SK-N-SH (cell line): ENCODE measurements around the gene HECTD4.

ENCODE experiments used
- CHD2 ChIP-seq: fragments of 150-350 bp; IDR thresholded peaks from 2 replicates; pipeline ENCODE4 v1.6.1; 2018; ENCODE audit warnings: low read length; ENCODE audit not compliant: partially characterized antibody
- CTCF ChIP-seq: fragments of 200-600 bp; sonication (generic); IDR thresholded peaks from 2 replicates; pipeline ENCODE4 v1.6.1; 2017; ENCODE audit warnings: antibody characterized with exemption, mild to moderate bottlenecking, moderate library complexity
- EZH2phosphoT487 ChIP-seq: fragments of 200-600 bp; sonication (generic); IDR thresholded peaks from 2 replicates; pipeline ENCODE4 v1.6.1; 2017; ENCODE audit warnings: low read depth, mixed run types, mild to moderate bottlenecking, antibody characterized with exemption, moderate library complexity, borderline replicate concordance
- JUND ChIP-seq: IDR thresholded peaks from 2 replicates; pipeline ENCODE4 v1.4.0; 2012
- NFIC ChIP-seq: IDR thresholded peaks from 2 replicates; pipeline ENCODE4 v1.4.0; 2012; ENCODE audit warnings: borderline replicate concordance
- NRF1 ChIP-seq: IDR thresholded peaks from 2 replicates; pipeline ENCODE4 v1.6.1; 2012; ENCODE audit warnings: low read depth, mild to moderate bottlenecking, low read length
- POLR2AphosphoS5 ChIP-seq: IDR thresholded peaks from 2 replicates; pipeline ENCODE4 v1.6.1; 2012; ENCODE audit warnings: low read depth, low read length
- RAD21 ChIP-seq: IDR thresholded peaks from 2 replicates; pipeline ENCODE4 v1.6.1; 2012; ENCODE audit warnings: mild to moderate bottlenecking, low read length
- RCOR1 ChIP-seq: fragments of 150-350 bp; IDR thresholded peaks from 2 replicates; pipeline ENCODE4 v1.6.1; 2017; ENCODE audit warnings: antibody characterized with exemption, low read length
- RFX5 ChIP-seq: IDR thresholded peaks from 2 replicates; pipeline ENCODE4 v1.6.1; 2012; ENCODE audit warnings: mild to moderate bottlenecking, improper control_type of control experiment, low read length
- SIN3A ChIP-seq: IDR thresholded peaks from 2 replicates; pipeline ENCODE4 v1.6.1; 2012; ENCODE audit warnings: low read depth, mild to moderate bottlenecking, low read length, moderate library complexity, borderline replicate concordance
- TAF1 ChIP-seq: IDR thresholded peaks from 2 replicates; pipeline ENCODE4 v1.6.1; 2012; ENCODE audit warnings: low read depth, mild to moderate bottlenecking, low read length, moderate library complexity, borderline replicate concordance
- USF2 ChIP-seq: fragments of 150-350 bp; IDR thresholded peaks from 2 replicates; pipeline ENCODE4 v1.6.1; 2017; ENCODE audit warnings: antibody characterized with exemption, low read length, low read depth, borderline replicate concordance
- TF ChIP-seq, protein P1 (sequence below): IDR thresholded peaks from 2 replicates; pipeline ENCODE4 v1.4.0; 2012; ENCODE audit warnings: low read depth

GRCh38 chr12:112111931-112112330, 270.3 kb downstream of the HECTD4 start:
- TF ChIP-seq NFIC (no peak), CTCF (no peak), EZH2phosphoT487 (no peak), CHD2 (no peak), RCOR1 (no peak), SIN3A (no peak), JUND (no peak), NRF1 (no peak), POLR2AphosphoS5 (no peak), TAF1 (no peak), RAD21 (no peak), RFX5 (no peak), USF2 (no peak)
- TF ChIP-seq, protein P1, sequence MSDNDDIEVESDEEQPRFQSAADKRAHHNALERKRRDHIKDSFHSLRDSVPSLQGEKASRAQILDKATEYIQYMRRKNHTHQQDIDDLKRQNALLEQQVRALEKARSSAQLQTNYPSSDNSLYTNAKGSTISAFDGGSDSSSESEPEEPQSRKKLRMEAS: no peak
